H9 (cell line): ENCODE data around the gene PLCL1. TPM values are rescaled to one million over a fixed set of nuclear protein-coding genes. Genes with fewer than 3 reads are reported as not detected.

Experiments used
- DNase-seq: peaks from one replicate; pipeline ENCODE4 v3.0.0-alpha.2; 2017
- H2AFZ ChIP-seq: one replicate; pipeline ENCODE4 v1.6.1; 2013; ENCODE audit warnings: mild to moderate bottlenecking, low read length, control low read depth, moderate library complexity
- H2AK5ac ChIP-seq: 2 replicates; pipeline ENCODE4 v1.6.1; 2013; ENCODE audit warnings: low read length, control low read depth, mixed read lengths; ENCODE audit not compliant: insufficient read length
- H2BK120ac ChIP-seq: one replicate; pipeline ENCODE4 v1.6.1; 2013; ENCODE audit warnings: low read depth, mild to moderate bottlenecking, low read length, control low read depth, inconsistent platforms; ENCODE audit not compliant: poor library complexity, severe bottlenecking
- H2BK12ac ChIP-seq: 2 replicates; pipeline ENCODE4 v1.6.1; 2013; ENCODE audit warnings: low read length, control low read depth, mixed read lengths, low read depth; ENCODE audit not compliant: insufficient read length
- H2BK15ac ChIP-seq: 2 replicates; pipeline ENCODE4 v1.6.1; 2013; ENCODE audit warnings: low read depth, low read length, control low read depth
- H2BK20ac ChIP-seq: one replicate; pipeline ENCODE4 v1.6.1; 2013; ENCODE audit warnings: low read depth, mild to moderate bottlenecking, low read length, control low read depth, inconsistent platforms; ENCODE audit not compliant: poor library complexity, severe bottlenecking
- H2BK5ac ChIP-seq: 2 replicates; pipeline ENCODE4 v1.6.1; 2013; ENCODE audit warnings: low read length, control low read depth, mixed read lengths; ENCODE audit not compliant: insufficient read length
- H3K14ac ChIP-seq: 2 replicates; pipeline ENCODE4 v1.6.1; 2013; ENCODE audit warnings: low read length, control low read depth; ENCODE audit not compliant: insufficient read depth
- H3K18ac ChIP-seq: 2 replicates; pipeline ENCODE4 v1.6.1; 2013; ENCODE audit warnings: low read depth, mild to moderate bottlenecking, mixed read lengths, low read length, control low read depth; ENCODE audit not compliant: insufficient read length
- H3K23ac ChIP-seq: 2 replicates; pipeline ENCODE4 v1.6.1; 2013; ENCODE audit warnings: low read length, control low read depth, mixed read lengths, low read depth; ENCODE audit not compliant: insufficient read length
- H3K23me2 ChIP-seq: 2 replicates; pipeline ENCODE4 v1.6.1; 2013; ENCODE audit warnings: low read depth, mild to moderate bottlenecking, mixed read lengths, low read length, control low read depth; ENCODE audit not compliant: insufficient read length, poor library complexity, severe bottlenecking
- H3K27ac ChIP-seq: 2 replicates; pipeline ENCODE4 v1.5.1; 2013; ENCODE audit warnings: low read length, control low read depth, mixed read lengths, low read depth; ENCODE audit not compliant: insufficient read length
- H3K27me3 ChIP-seq: 2 replicates; pipeline ENCODE4 v1.6.1; 2013; ENCODE audit warnings: low read length, control low read depth, inconsistent platforms; ENCODE audit not compliant: insufficient read depth
- H3K4ac ChIP-seq: 2 replicates; pipeline ENCODE4 v1.6.1; 2013; ENCODE audit warnings: low read depth, mild to moderate bottlenecking, control low read depth, inconsistent platforms, low read length, moderate library complexity
- H3K4me1 ChIP-seq: 2 replicates; pipeline ENCODE4 v1.6.1; 2013; ENCODE audit warnings: low read length, control low read depth, inconsistent platforms; ENCODE audit not compliant: insufficient read depth
- H3K4me2 ChIP-seq: 2 replicates; pipeline ENCODE4 v1.6.1; 2013; ENCODE audit warnings: low read length, control low read depth, mixed read lengths; ENCODE audit not compliant: insufficient read length, insufficient read depth
- H3K56ac ChIP-seq: 2 replicates; pipeline ENCODE4 v1.6.1; 2013; ENCODE audit warnings: low read depth, mild to moderate bottlenecking, mixed read lengths, low read length, control low read depth; ENCODE audit not compliant: insufficient read length
- H3K79me1 ChIP-seq: 2 replicates; pipeline ENCODE4 v1.6.1; 2013; ENCODE audit warnings: low read depth, mild to moderate bottlenecking, moderate library complexity, low read length, control low read depth, inconsistent platforms; ENCODE audit not compliant: insufficient read depth, poor library complexity, severe bottlenecking
- H3K79me2 ChIP-seq: 2 replicates; pipeline ENCODE4 v1.6.1; 2013; ENCODE audit warnings: low read length, control low read depth, inconsistent platforms; ENCODE audit not compliant: insufficient read depth
- H3K9ac ChIP-seq: 2 replicates; pipeline ENCODE4 v1.6.1; 2013; ENCODE audit warnings: low read length, control low read depth, mixed read lengths; ENCODE audit not compliant: insufficient read length; ENCODE audit errors: extremely low read depth
- H3K9me3 ChIP-seq: one replicate; pipeline ENCODE4 v1.6.1; 2013; ENCODE audit warnings: low read depth, low read length, inconsistent platforms; ENCODE audit not compliant: control insufficient read depth
- H3T11ph ChIP-seq: one replicate; pipeline ENCODE4 v1.6.1; 2013; ENCODE audit warnings: mild to moderate bottlenecking, low read length, control low read depth, inconsistent platforms
- H4K20me1 ChIP-seq: one replicate; pipeline ENCODE4 v1.6.1; 2013; ENCODE audit not compliant: control insufficient read depth, insufficient read length, insufficient read depth
- H4K5ac ChIP-seq: 2 replicates; pipeline ENCODE4 v1.6.1; 2013; ENCODE audit warnings: low read depth, mild to moderate bottlenecking, mixed read lengths, low read length, control low read depth; ENCODE audit not compliant: insufficient read length
- H4K8ac ChIP-seq: replicated peaks from 2 replicates; pipeline ENCODE4 v1.6.1; 2013; ENCODE audit warnings: low read length, control low read depth, mixed read lengths, low read depth; ENCODE audit not compliant: insufficient read length
- H4K91ac ChIP-seq: 2 replicates; pipeline ENCODE4 v1.6.1; 2013; ENCODE audit warnings: low read depth, mild to moderate bottlenecking, moderate library complexity, mixed read lengths, low read length, control low read depth; ENCODE audit not compliant: insufficient read length
- H3K27ac Mint-ChIP-seq, 3 experiments: 2 replicates in 2 of 3; 3 replicates in 1 of 3; pipeline ENCODE4 v1.8.0; 2020 to 2021; ENCODE audit warnings: mixed read lengths in 3 of 3, mild to moderate bottlenecking in 1 of 3, moderate library complexity in 1 of 3
- H3K27me3 Mint-ChIP-seq: 2 replicates; pipeline ENCODE4 v1.8.0; 2021; ENCODE audit warnings: low read depth, mild to moderate bottlenecking, moderate library complexity, mixed read lengths
- H3K36me3 Mint-ChIP-seq, 3 experiments: 2 replicates in 2 of 3; 3 replicates in 1 of 3; pipeline ENCODE4 v1.8.0; 2020 to 2021; ENCODE audit warnings: low read depth in 3 of 3, mixed read lengths in 3 of 3; ENCODE audit not compliant: insufficient read depth in 1 of 3
- H3K4me1 Mint-ChIP-seq, 2 experiments: 2 replicates each; pipeline ENCODE4 v1.8.0; 2020; ENCODE audit warnings: mixed read lengths in 2 of 2
- H3K4me3 Mint-ChIP-seq, 2 experiments: 2 replicates in 1 of 2; 3 replicates in 1 of 2; pipeline ENCODE4 v1.8.0; 2020 to 2021; ENCODE audit warnings: mild to moderate bottlenecking in 2 of 2, mixed read lengths in 2 of 2, moderate library complexity in 1 of 2
- H3K9me3 Mint-ChIP-seq, 2 experiments: 2 replicates in 1 of 2; 3 replicates in 1 of 2; pipeline ENCODE4 v1.8.0; 2020; ENCODE audit warnings: mild to moderate bottlenecking in 2 of 2, mixed read lengths in 2 of 2, moderate library complexity in 1 of 2
- CTCF ChIP-seq: fragments of 200-600 bp; sonication (generic); conservative IDR thresholded peaks from 3 replicates; pipeline ENCODE4 v1.8.0; 2021; ENCODE audit warnings: antibody characterized with exemption, mild to moderate bottlenecking
- WGBS: extraction: QIAGEN DNeasy Blood & Tissue Kit; methylation state at CpG from one replicate; pipeline ENCODE4 v1.1.7; 2013; ENCODE audit warnings: missing lambda C conversion rate, low lambda C conversion rate, mixed read lengths; ENCODE audit not compliant: insufficient read length; ENCODE audit errors: extremely low coverage; 5-methylcytosine and 5-hydroxymethylcytosine counted together
- total RNA-seq: library from RNA; stranded (reverse); gene quantifications from 2 replicates; pipeline ENCODE4 v1.2.1, GENCODE V29; 2021

The PLCL1 gene
- total RNA-seq, 1 experiment from 2014 or later, result 0.04 TPM

GRCh38 chr2:197810491-197810890 lies 6.1 kb downstream of the PLCL1 start:
- Histone ChIP-seq H3K4me1 (peaks cover under 1% of the 10 kb centered on the region), H3K14ac (no peak overlapping the region), H3K23me2 (no peaks in the 10 kb centered on the region), H3K4me2 (no peak overlapping the region), H3K79me2 (no peaks in the 10 kb centered on the region; the same call in 1 of the 2 replicates), H2AK5ac (no peak overlapping the region), H4K91ac (no peak overlapping the region), H3K27me3 (peaks cover 5% of the 10 kb centered on the region), H2AFZ (no peak overlapping the region), H3K9me3 (no peaks in the 10 kb centered on the region), H2BK12ac (no peak overlapping the region), H3K27ac (no peak overlapping the region), H2BK5ac (no peak overlapping the region), H3K9ac (no peak overlapping the region), H4K20me1 (no peaks in the 10 kb centered on the region), H3K18ac (no peak overlapping the region), H3K4ac (no peak overlapping the region), H4K5ac (no peak overlapping the region), H3K79me1 (no peaks in the 10 kb centered on the region), H3T11ph (no peak overlapping the region), H2BK15ac (no peak overlapping the region), H2BK20ac (no peak overlapping the region), H3K23ac (no peak overlapping the region), H2BK120ac (no peak overlapping the region), H3K56ac (no peak overlapping the region), H4K8ac (no peak overlapping the region)
- no peak for TF ChIP-seq CTCF
- Mint-ChIP-seq H3K27ac (no peak overlapping the region), H3K4me1 (peaks cover 2 to 4% of the 10 kb centered on the region in 2 experiments), H3K9me3 (no peaks in the 10 kb centered on the region), H3K27me3 (peaks cover 34% of the 10 kb centered on the region), H3K4me3 (no peak overlapping the region), H3K36me3 (no peaks in the 10 kb centered on the region)
- DNase-seq, result no peak
- no CpG with 5 or more reads among the region's 3 CpGs for WGBS
